ENCODE data around the gene ADCY9. TPM values are rescaled to one million over a fixed set of nuclear protein-coding genes. Genes with fewer than 3 reads are reported as not detected.

Gene ADCY9
- total RNA-seq, 1 experiment from 2014 or later, result 7.1 TPM

DNA sequence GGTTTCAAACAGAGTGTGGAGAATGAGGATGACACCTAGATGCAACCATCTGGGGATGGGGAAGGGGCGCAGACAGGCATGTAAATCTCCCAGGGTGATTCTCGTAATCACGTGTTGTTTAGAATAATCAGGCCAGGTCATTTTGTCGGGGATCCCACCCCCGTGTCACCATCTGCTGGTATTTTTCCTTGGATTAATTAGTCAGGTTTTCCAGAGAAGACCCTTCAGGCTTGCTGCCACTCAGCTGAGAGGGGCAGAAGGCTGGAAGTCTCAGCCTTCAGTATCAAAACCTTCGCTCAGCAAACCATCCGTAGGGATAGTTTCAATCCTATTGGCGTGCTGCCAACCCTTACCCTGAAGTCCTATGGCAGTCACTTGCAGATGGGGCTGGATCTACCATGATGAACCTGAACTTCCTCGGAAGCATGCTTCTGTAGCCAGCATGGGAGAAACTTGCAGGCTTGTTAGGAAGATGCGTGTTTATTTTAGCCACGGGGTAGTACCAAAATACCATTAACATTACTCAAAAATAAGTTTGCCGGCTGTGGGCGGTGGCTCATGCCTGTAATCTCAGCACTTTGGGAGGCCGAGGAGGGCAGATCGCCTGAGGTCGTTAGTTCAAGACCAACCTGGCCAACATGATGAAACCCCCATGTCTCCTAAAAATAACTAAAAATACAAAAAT is 7.5 kb upstream of the ADCY9 start:
- DNase-seq, result no peak
- no peak overlapping the region for H3K4me3 Mint-ChIP-seq (ENCODE audit: low read depth, unreplicated experiment)
- intact Hi-C loops (cut with micrococcal nuclease; ENCODE audit: unreplicated experiment), result no loop called here
- no TSS peak for BruUV-seq (replicated peaks)
- H3K27me3 Mint-ChIP-seq (ENCODE audit: unreplicated experiment), result peaks cover 21% of the 10 kb centered on the region
- H3K27ac Mint-ChIP-seq (ENCODE audit: unreplicated experiment), result no peak overlapping the region
- TF ChIP-seq, protein P1, sequence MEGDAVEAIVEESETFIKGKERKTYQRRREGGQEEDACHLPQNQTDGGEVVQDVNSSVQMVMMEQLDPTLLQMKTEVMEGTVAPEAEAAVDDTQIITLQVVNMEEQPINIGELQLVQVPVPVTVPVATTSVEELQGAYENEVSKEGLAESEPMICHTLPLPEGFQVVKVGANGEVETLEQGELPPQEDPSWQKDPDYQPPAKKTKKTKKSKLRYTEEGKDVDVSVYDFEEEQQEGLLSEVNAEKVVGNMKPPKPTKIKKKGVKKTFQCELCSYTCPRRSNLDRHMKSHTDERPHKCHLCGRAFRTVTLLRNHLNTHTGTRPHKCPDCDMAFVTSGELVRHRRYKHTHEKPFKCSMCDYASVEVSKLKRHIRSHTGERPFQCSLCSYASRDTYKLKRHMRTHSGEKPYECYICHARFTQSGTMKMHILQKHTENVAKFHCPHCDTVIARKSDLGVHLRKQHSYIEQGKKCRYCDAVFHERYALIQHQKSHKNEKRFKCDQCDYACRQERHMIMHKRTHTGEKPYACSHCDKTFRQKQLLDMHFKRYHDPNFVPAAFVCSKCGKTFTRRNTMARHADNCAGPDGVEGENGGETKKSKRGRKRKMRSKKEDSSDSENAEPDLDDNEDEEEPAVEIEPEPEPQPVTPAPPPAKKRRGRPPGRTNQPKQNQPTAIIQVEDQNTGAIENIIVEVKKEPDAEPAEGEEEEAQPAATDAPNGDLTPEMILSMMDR (IDR thresholded peaks at IDR 0.05; ENCODE audit: unreplicated experiment), result no peak
- no peaks in the 10 kb centered on the region for H3K36me3 Mint-ChIP-seq (ENCODE audit: insufficient read depth, unreplicated experiment)
- CTCF ChIA-PET, result interaction anchor here (0.7 kb wide), 1 partner anchor 399 kb away, joined by 4 read pairs; no protein-coding TSS in a partner anchor
- no peaks in the 10 kb centered on the region for H3K9me3 Mint-ChIP-seq (ENCODE audit: low read depth, unreplicated experiment)
- no peaks in the 10 kb centered on the region for H3K4me1 Mint-ChIP-seq (ENCODE audit: low read depth, unreplicated experiment)

DNA sequence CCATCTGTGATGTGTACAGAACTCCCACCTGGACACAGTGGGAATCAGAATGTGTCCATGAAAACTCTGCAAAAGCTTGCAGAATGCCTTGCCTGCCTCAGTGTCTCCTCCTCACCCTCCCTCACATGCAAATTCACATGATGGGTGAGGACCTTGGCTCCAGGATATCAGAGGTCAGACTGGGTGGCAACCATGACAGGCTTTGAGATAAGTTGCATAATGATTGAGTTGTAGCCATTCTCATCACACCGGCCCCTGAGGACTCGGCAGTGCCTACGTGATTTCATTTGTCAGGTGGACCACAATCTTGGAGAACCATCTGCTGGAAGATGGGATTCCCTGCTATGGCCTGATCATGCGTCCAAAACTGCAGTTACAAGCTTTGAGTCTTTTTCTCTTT is 3.9 kb upstream of the ADCY9 start:
- H3K4me3 Mint-ChIP-seq (ENCODE audit: low read depth, unreplicated experiment), result no peak overlapping the region
- TF ChIP-seq, protein P1 (IDR thresholded peaks at IDR 0.05; ENCODE audit: unreplicated experiment), result no peak
- H3K27ac Mint-ChIP-seq (ENCODE audit: unreplicated experiment), result no peak overlapping the region
- CTCF ChIA-PET, result interaction anchor here (0.5 kb wide), 1 partner anchor 431 kb away, joined by 5 read pairs; no protein-coding TSS in a partner anchor
- DNase-seq, result no peak
- peaks cover 21% of the 10 kb centered on the region for H3K27me3 Mint-ChIP-seq (ENCODE audit: unreplicated experiment)
- no TSS peak for BruUV-seq (replicated peaks)
- H3K4me1 Mint-ChIP-seq (ENCODE audit: low read depth, unreplicated experiment), result no peaks in the 10 kb centered on the region
- H3K9me3 Mint-ChIP-seq (ENCODE audit: low read depth, unreplicated experiment), result no peaks in the 10 kb centered on the region
- peaks cover 13% of the 10 kb centered on the region for H3K36me3 Mint-ChIP-seq (ENCODE audit: insufficient read depth, unreplicated experiment)
- intact Hi-C loops (cut with micrococcal nuclease; ENCODE audit: unreplicated experiment), result no loop called here

DNA sequence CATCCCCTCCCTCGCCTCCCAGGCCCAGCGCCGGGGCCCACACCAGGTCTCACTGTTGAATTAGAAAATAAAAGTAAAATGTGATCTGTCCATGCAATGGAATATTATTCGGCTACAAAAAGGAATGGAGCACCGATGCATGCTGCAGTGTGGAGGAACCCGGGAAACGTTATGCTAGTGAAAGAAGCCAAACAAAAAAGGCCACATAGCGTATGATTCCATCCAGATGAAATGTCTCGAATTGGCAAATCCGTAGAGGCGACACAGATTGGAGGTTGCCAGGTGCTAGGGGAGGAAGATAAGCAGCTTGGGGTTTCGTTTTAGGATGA is 972 bp upstream of the ADCY9 start:
- Mint-ChIP-seq H3K27me3 (ENCODE audit: unreplicated experiment) (peaks cover 2% of the 10 kb centered on the region), H3K4me1 (ENCODE audit: low read depth, unreplicated experiment) (peaks cover 7% of the 10 kb centered on the region), H3K9me3 (ENCODE audit: low read depth, unreplicated experiment) (no peaks in the 10 kb centered on the region), H3K4me3 (ENCODE audit: low read depth, unreplicated experiment) (peak overlapping the region; percentile 62), H3K36me3 (ENCODE audit: insufficient read depth, unreplicated experiment) (peaks cover 22% of the 10 kb centered on the region), H3K27ac (ENCODE audit: unreplicated experiment) (peak overlapping the region; percentile 55)
- no peak for DNase-seq
- BruUV-seq (replicated peaks), result no TSS peak
- intact Hi-C loops (cut with micrococcal nuclease; ENCODE audit: unreplicated experiment), result loop anchor here (10.0 kb wide), 1 partner anchor 132 kb away; no protein-coding TSS in a partner anchor
- CTCF ChIA-PET, result no interaction called here
- TF ChIP-seq, protein P1 (IDR thresholded peaks at IDR 0.05; ENCODE audit: unreplicated experiment), result no peak

DNA sequence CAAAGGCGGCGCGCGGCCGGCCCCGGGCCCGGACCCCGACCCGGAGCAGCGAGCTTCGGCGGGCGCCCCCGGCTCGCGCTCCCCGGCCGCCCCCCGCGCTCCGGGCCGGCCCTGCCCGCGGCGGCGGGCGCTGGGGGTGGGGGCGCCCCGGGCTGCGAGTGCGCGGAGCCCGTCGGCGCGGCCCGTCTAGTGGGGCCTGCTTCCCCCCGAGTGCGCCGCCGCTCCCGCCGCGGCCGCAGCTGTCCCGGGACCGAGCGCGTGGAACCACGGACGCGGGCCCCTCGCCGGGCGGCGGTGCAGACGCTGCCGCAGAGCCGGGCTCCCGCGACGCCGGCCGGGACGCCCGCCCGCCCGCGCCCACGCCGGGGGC is 308 bp downstream of the ADCY9 start:
- H3K27ac Mint-ChIP-seq (ENCODE audit: unreplicated experiment), result no peak overlapping the region
- BruUV-seq (replicated peaks), result no TSS peak
- DNase-seq, result no peak
- H3K4me3 Mint-ChIP-seq (ENCODE audit: low read depth, unreplicated experiment), result peak overlapping the region; percentile 62
- intact Hi-C loops (cut with micrococcal nuclease; ENCODE audit: unreplicated experiment), result loop anchor here (10.0 kb wide), 1 partner anchor 131 kb away; no protein-coding TSS in a partner anchor
- peaks cover 22% of the 10 kb centered on the region for H3K36me3 Mint-ChIP-seq (ENCODE audit: insufficient read depth, unreplicated experiment)
- TF ChIP-seq, protein P1 (IDR thresholded peaks at IDR 0.05; ENCODE audit: unreplicated experiment), result no peak
- H3K9me3 Mint-ChIP-seq (ENCODE audit: low read depth, unreplicated experiment), result no peaks in the 10 kb centered on the region
- CTCF ChIA-PET, result no interaction called here
- no peaks in the 10 kb centered on the region for H3K27me3 Mint-ChIP-seq (ENCODE audit: unreplicated experiment)
- H3K4me1 Mint-ChIP-seq (ENCODE audit: low read depth, unreplicated experiment), result peaks cover 20% of the 10 kb centered on the region
